HG03097 (cell line): ENCODE results near the gene ZNF648.
"Not testable (repeated sequence)": the region's sequence is repeated elsewhere in the genome, so short reads cannot be mapped to it uniquely, and the experiment has no call there.

Source experiments
- ATAC-seq: cut with Tn5 transposase; IDR thresholded peaks from one replicate; pipeline ENCODE4 v1.9.1; 2021; ENCODE audit not compliant: unreplicated experiment, low FRiP score

Gene ZNF648

GRCh38 chr1:182032251-182032650, 29.3 kb downstream of the ZNF648 start:
- ATAC-seq: no peak

GRCh38 chr1:182029379-182030331, 31.9 kb downstream of the ZNF648 start:
- ATAC-seq: peak; percentile 90

DNA sequence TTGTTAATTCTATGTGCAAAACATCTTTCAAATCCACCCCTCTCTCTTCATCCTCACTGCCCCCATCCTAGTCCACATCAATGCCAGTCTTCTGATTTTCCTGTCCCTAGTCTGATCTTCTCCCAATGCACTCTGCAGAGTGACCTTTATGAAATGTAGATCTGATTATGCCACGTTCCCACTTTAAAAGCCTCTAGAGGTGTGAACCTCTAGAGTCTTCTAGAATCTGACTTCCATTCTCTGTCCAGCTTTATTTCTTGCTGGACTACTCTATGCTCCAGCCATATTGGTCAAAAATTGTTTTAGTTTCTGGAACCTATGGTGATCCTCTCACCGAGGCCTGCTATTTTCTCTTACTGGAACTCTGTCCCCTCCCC, 32.5 kb downstream of the ZNF648 start:
- no peak for ATAC-seq

DNA sequence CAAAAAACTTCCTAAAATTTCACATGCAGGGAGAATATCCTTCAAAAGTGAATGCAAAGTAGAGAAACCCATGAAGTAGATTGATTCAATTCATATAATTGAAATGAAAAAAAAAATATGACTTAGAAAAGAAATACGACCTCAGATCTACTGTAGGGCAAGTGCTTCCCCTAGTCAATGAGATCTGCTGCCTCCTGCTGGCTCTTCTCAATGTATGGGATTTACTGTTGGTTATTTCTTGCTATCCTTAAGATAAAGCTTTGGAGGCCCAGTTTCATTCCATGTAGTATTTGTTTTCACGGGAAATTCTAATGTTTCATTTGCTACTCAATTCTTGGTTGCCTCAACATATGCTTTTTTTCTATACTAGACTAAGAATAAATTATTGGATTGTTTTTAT, 46.2 kb downstream of the ZNF648 start:
- ATAC-seq: no peak

- ATAC-seq: not testable (repeated sequence)
Observed at GRCh38 chr1:182010800-182011370, 50.6 kb downstream of the ZNF648 start.

GRCh38 chr1:182005398-182005797, 56.1 kb downstream of the ZNF648 start:
- ATAC-seq: not testable (repeated sequence)

DNA sequence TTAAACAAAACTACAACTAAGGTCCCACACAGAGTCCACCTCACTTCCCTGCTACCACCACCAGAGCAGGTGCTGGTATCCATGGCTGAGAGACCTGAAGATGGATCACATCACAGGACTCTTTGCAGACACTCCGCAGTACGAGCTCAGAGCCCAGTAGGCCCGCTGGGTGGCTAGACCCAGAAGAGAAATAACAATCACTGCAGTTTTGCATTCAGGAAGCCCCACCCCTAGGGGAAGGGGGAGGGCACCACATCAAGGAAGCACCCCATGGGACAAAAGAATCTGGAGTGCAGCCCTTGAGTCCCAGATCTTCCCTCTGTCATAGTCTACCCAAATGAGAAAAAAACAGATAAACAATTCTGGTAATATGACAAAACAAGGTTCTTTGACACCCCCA, 56.9 kb downstream of the ZNF648 start:
- no peak for ATAC-seq
